NCI-H1105 treated with DMSO at 0.1 percent for 48 hours (cell line): Measurements from ENCODE around the gene PUM2.
A peak's percentile ranks its signal among the peaks of the same experiment; 100 is the strongest.
"Not testable (repeated sequence)": the region's sequence is repeated elsewhere in the genome, so short reads cannot be mapped to it uniquely, and the experiment has no call there.

Experiments
- DNase-seq: peaks from one replicate; lab custom pipeline; 2025; lab: John Stamatoyannopoulos, UW

The PUM2 gene

GRCh38 chr2:20288642-20289340 is 61.9 kb downstream of the PUM2 start:
- DNase-seq, result no peak

GRCh38 chr2:20282916-20283592 is 67.6 kb downstream of the PUM2 start:
- peak; percentile 75 for DNase-seq

- no peak for DNase-seq
Observed at GRCh38 chr2:20281876-20282275, 68.8 kb downstream of the PUM2 start.

- DNase-seq, result no peak
Observed at GRCh38 chr2:20273042-20273441, 77.6 kb downstream of the PUM2 start.

- not testable (repeated sequence) for DNase-seq
Observed at GRCh38 chr2:20268317-20268716, 82.3 kb downstream of the PUM2 start.

- DNase-seq, result no peak
Observed at GRCh38 chr2:20267529-20267928, 83.1 kb downstream of the PUM2 start.

- DNase-seq, result no peak
Observed at GRCh38 chr2:20264629-20265028, 86.0 kb downstream of the PUM2 start.

GRCh38 chr2:20257411-20257810 is 93.2 kb downstream of the PUM2 start:
- no peak for DNase-seq

GRCh38 chr2:20254731-20255130 is 95.9 kb downstream of the PUM2 start:
- no peak for DNase-seq

- DNase-seq, result no peak
Observed at GRCh38 chr2:20250436-20250835, 100.2 kb downstream of the PUM2 start.

GRCh38 chr2:20249170-20249569 is 101.5 kb downstream of the PUM2 start:
- no peak for DNase-seq

- no peak for DNase-seq
Observed at GRCh38 chr2:20247084-20247483, 103.6 kb downstream of the PUM2 start.

- not testable (repeated sequence) for DNase-seq
Observed at GRCh38 chr2:20243637-20244036, 107.0 kb downstream of the PUM2 start.

GRCh38 chr2:20242727-20243377 is 107.8 kb downstream of the PUM2 start:
- DNase-seq, result peak; percentile 62

GRCh38 chr2:20241973-20242726 is 108.5 kb downstream of the PUM2 start:
- no peak for DNase-seq

GRCh38 chr2:20240291-20240690 is 110.4 kb downstream of the PUM2 start:
- DNase-seq, result not testable (repeated sequence)

GRCh38 chr2:20236496-20236895 is 114.1 kb downstream of the PUM2 start:
- no peak for DNase-seq

- no peak for DNase-seq
Observed at GRCh38 chr2:20235655-20236305, 114.9 kb downstream of the PUM2 start.

GRCh38 chr2:20234597-20234996 is 116.0 kb downstream of the PUM2 start:
- not testable (repeated sequence) for DNase-seq

- no peak for DNase-seq
Observed at GRCh38 chr2:20232837-20233207, 117.8 kb downstream of the PUM2 start.

- DNase-seq, result no peak
Observed at GRCh38 chr2:20231598-20232026, 119.0 kb downstream of the PUM2 start.

- DNase-seq, result no peak
Observed at GRCh38 chr2:20231159-20231558, 119.5 kb downstream of the PUM2 start.
